HEK293 (cell line): ENCODE results near the gene PPIA.
"Not testable (repeated sequence)": the region's sequence is repeated elsewhere in the genome, so short reads cannot be mapped to it uniquely, and the experiment has no call there.

ENCODE experiments used
- CTCF ChIA-PET: fragments of 350-600 bp; formaldehyde crosslinking; extraction: SDS; loops from one replicate; lab custom pipeline; 2021; ENCODE audit warnings: antibody characterized with exemption; lab: Yijun Ruan, JAX
- POLR2A ChIA-PET: fragments of 300-600 bp; formaldehyde crosslinking; extraction: SDS; loops from one replicate; lab custom pipeline; 2020; ENCODE audit warnings: antibody characterized with exemption, inconsistent platforms; lab: Yijun Ruan, JAX
- H3K27ac ChIP-seq: fragments of 200-500 bp; sonication (Bioruptor generic); 2 replicates; pipeline ENCODE4 v1.5.1; 2014; ENCODE audit warnings: low read depth, low read length, control low read depth, inconsistent platforms; ENCODE audit errors: extremely low read depth
- H3K36me3 ChIP-seq, 2 experiments: fragments of 200-500 bp in 1 of 2; sonication (Bioruptor generic) in 1 of 2; 1 replicate in 1 of 2; 2 replicates in 1 of 2; pipeline ENCODE4 v1.5.1; 2014 to 2017; ENCODE audit warnings: inconsistent platforms in 2 of 2, low read length in 2 of 2; ENCODE audit not compliant: control insufficient read depth in 2 of 2, insufficient read depth in 1 of 2
- H3K4me1 ChIP-seq: fragments of 200-500 bp; sonication (Bioruptor generic); 2 replicates; pipeline ENCODE4 v1.5.1; 2014; ENCODE audit warnings: mild to moderate bottlenecking, low read length, inconsistent platforms; ENCODE audit not compliant: control insufficient read depth, insufficient read depth
- H3K4me3 ChIP-seq: 2 replicates; pipeline ENCODE4 v1.5.1; 2011; ENCODE audit warnings: low read depth, mild to moderate bottlenecking, control low read depth, low read length, moderate library complexity
- H3K9me3 ChIP-seq: fragments of 200-500 bp; sonication (Bioruptor generic); 2 replicates; pipeline ENCODE4 v1.5.1; 2014; ENCODE audit warnings: low read depth, low read length, inconsistent platforms; ENCODE audit not compliant: control insufficient read depth, insufficient read depth
- CTCF ChIP-seq: fragments of 450-650 bp; formaldehyde crosslinking; IDR thresholded peaks from 2 replicates; pipeline ENCODE4 v1.5.1; 2016; ENCODE audit warnings: missing biosample characterization, missing genetic modification characterization
- KLF8 ChIP-seq: fragments of 450-650 bp; formaldehyde crosslinking; IDR thresholded peaks from 2 replicates; pipeline ENCODE4 v1.5.1; 2016; ENCODE audit warnings: missing biosample characterization, missing genetic modification characterization
- OSR2 ChIP-seq: fragments of 450-650 bp; formaldehyde crosslinking; IDR thresholded peaks from 2 replicates; pipeline ENCODE4 v1.5.1; 2016; ENCODE audit warnings: missing biosample characterization, missing genetic modification characterization
- SCRT2 ChIP-seq: fragments of 450-650 bp; formaldehyde crosslinking; IDR thresholded peaks from 2 replicates; pipeline ENCODE4 v1.5.1; 2016; ENCODE audit warnings: missing biosample characterization, missing genetic modification characterization
- TRIM28 ChIP-seq: IDR thresholded peaks from 2 replicates; pipeline ENCODE4 v1.6.1; 2011; ENCODE audit warnings: low read length, control low read depth, borderline replicate concordance
- ZBTB17 ChIP-seq: fragments of 450-650 bp; formaldehyde crosslinking; IDR thresholded peaks from 2 replicates; pipeline ENCODE4 v1.5.1; 2016; ENCODE audit warnings: missing biosample characterization, missing genetic modification characterization
- ZBTB20 ChIP-seq: fragments of 450-650 bp; formaldehyde crosslinking; IDR thresholded peaks from 2 replicates; pipeline ENCODE4 v1.5.1; 2016; ENCODE audit warnings: missing biosample characterization, missing genetic modification characterization
- ZIC2 ChIP-seq: fragments of 450-650 bp; formaldehyde crosslinking; IDR thresholded peaks from 2 replicates; pipeline ENCODE4 v1.5.1; 2016; ENCODE audit warnings: missing biosample characterization, missing genetic modification characterization
- ZNF114 ChIP-seq: fragments of 450-650 bp; formaldehyde crosslinking; IDR thresholded peaks from 2 replicates; pipeline ENCODE4 v1.5.0; 2017; ENCODE audit warnings: missing biosample characterization, missing genetic modification characterization
- ZNF121 ChIP-seq: fragments of 450-650 bp; formaldehyde crosslinking; IDR thresholded peaks from 2 replicates; pipeline ENCODE4 v1.5.1; 2016; ENCODE audit warnings: missing biosample characterization, missing genetic modification characterization
- ZNF274 ChIP-seq, 2 experiments: fragments of 200-500 bp in 1 of 2; fragments of 450-650 bp in 1 of 2; sonication (Bioruptor generic) in 1 of 2; formaldehyde crosslinking in 1 of 2; IDR thresholded peaks; 2 replicates each; pipeline versions ENCODE4 v1.5.1 to v1.6.1; 2014 to 2016; ENCODE audit warnings: borderline replicate concordance in 1 of 2, inconsistent platforms in 1 of 2, low read length in 1 of 2, missing biosample characterization in 1 of 2, missing genetic modification characterization in 1 of 2
- ZNF324 ChIP-seq: fragments of 450-650 bp; formaldehyde crosslinking; IDR thresholded peaks from 2 replicates; pipeline ENCODE4 v1.5.1; 2016; ENCODE audit warnings: missing biosample characterization, missing genetic modification characterization
- ZNF37A ChIP-seq: fragments of 450-650 bp; IDR thresholded peaks from 2 replicates; pipeline ENCODE4 v1.5.1; 2018; ENCODE audit warnings: missing biosample characterization, missing genetic modification characterization
- ZNF404 ChIP-seq: fragments of 450-650 bp; formaldehyde crosslinking; IDR thresholded peaks from 2 replicates; pipeline ENCODE4 v1.5.1; 2017; ENCODE audit warnings: missing biosample characterization, missing genetic modification characterization
- ZNF433 ChIP-seq: fragments of 450-650 bp; formaldehyde crosslinking; IDR thresholded peaks from 2 replicates; pipeline ENCODE4 v1.5.1; 2016; ENCODE audit warnings: missing biosample characterization, missing genetic modification characterization, low read depth
- ZNF555 ChIP-seq: fragments of 450-650 bp; formaldehyde crosslinking; conservative IDR thresholded peaks from 2 replicates; pipeline ENCODE4 v1.5.1; 2017; ENCODE audit warnings: missing biosample characterization, mild to moderate bottlenecking, missing genetic modification characterization, inconsistent platforms
- ZNF571 ChIP-seq: fragments of 450-650 bp; formaldehyde crosslinking; IDR thresholded peaks from 2 replicates; pipeline ENCODE4 v1.5.0; 2017; ENCODE audit warnings: missing biosample characterization, missing genetic modification characterization
- ZNF585B ChIP-seq: fragments of 450-650 bp; formaldehyde crosslinking; IDR thresholded peaks from 2 replicates; pipeline ENCODE4 v1.5.1; 2016; ENCODE audit warnings: missing biosample characterization, missing genetic modification characterization
- ZNF660 ChIP-seq: fragments of 450-650 bp; IDR thresholded peaks from 2 replicates; pipeline ENCODE4 v1.5.1; 2018; ENCODE audit warnings: missing biosample characterization, mild to moderate bottlenecking, missing genetic modification characterization
- ZNF707 ChIP-seq: fragments of 450-650 bp; formaldehyde crosslinking; IDR thresholded peaks from 2 replicates; pipeline ENCODE4 v1.5.1; 2016; ENCODE audit warnings: missing biosample characterization, missing genetic modification characterization
- TF ChIP-seq, protein P1 (sequence below): fragments of 450-650 bp; IDR thresholded peaks from 2 replicates; pipeline ENCODE4 v1.5.1; 2018; ENCODE audit warnings: missing biosample characterization, missing genetic modification characterization
- TF ChIP-seq, protein P2 (sequence below): fragments of 450-650 bp; formaldehyde crosslinking; IDR thresholded peaks from 2 replicates; pipeline ENCODE4 v1.5.1; 2016; ENCODE audit warnings: missing biosample characterization, missing genetic modification characterization

The PPIA gene

DNA sequence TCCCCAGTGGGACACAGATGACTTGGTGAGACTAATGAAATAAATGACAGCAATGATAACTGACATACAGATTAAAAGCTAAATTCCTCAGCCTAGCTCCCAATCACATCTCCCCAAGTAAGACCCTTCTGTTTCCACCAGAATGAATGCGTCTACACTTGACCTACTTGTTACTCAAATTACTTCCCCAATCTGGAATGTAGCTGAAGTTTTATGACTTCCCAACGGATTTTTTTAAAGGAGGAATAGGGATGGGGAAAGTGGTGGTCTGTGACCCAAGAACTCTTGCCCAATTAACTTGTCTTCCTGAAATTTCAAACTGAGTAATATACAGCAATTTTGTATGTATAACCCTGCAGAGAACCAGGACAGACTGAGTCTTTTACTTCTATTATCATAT lies 42.3 kb downstream of the PPIA start (continued):
- TF ChIP-seq, protein P1, sequence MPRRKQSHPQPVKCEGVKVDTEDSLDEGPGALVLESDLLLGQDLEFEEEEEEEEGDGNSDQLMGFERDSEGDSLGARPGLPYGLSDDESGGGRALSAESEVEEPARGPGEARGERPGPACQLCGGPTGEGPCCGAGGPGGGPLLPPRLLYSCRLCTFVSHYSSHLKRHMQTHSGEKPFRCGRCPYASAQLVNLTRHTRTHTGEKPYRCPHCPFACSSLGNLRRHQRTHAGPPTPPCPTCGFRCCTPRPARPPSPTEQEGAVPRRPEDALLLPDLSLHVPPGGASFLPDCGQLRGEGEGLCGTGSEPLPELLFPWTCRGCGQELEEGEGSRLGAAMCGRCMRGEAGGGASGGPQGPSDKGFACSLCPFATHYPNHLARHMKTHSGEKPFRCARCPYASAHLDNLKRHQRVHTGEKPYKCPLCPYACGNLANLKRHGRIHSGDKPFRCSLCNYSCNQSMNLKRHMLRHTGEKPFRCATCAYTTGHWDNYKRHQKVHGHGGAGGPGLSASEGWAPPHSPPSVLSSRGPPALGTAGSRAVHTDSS (tag by site-specific recombination), result no peak

- POLR2A ChIA-PET, H3K9me3 ChIP-seq, H3K4me1 ChIP-seq, H3K4me3 ChIP-seq, H3K27ac ChIP-seq: not testable (repeated sequence)
- H3K36me3 ChIP-seq, result peaks cover 33 to 35% of the 10 kb centered on the region in 2 experiments; a peak in 2 of 3 replicates
- CTCF ChIA-PET, result interaction anchor here (0.6 to 0.9 kb wide), 2 partner anchors 11 to 337 kb away, joined by 3 to 4 read pairs; no protein-coding TSS in a partner anchor
Measured at GRCh38 chr7:44842675-44843074, 46.2 kb downstream of the PPIA start.

DNA sequence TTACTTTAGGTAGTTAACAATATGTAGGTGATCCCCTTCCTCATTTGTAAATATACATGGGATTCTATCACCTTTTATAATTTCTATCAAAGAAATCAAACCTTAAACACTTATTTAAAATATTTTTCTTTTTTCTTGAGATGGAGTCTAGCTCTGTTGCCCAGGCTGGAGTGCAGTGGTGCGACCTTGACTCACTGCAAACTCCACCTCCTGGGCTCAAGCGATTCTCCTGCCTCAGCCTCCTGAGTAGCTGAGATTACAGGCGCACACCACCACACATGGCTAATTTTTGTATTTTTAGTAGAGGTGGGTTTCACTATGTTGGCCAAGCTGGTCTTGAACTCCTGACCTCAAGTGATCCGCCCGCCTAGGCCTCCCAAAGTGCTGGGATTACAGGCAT lies 47.0 kb downstream of the PPIA start:
- CTCF ChIA-PET, result interaction anchor here (0.6 to 0.9 kb wide), 2 partner anchors 11 to 336 kb away, joined by 3 to 4 read pairs; no protein-coding TSS in a partner anchor
- H3K27ac ChIP-seq, result not testable (repeated sequence)
- peak; percentile 84 for TF ChIP-seq ZNF121 (tag by site-specific recombination)
- TF ChIP-seq, all 188 proteins: peak for 1; not testable (repeated sequence) for 187
- H3K4me3 ChIP-seq, H3K4me1 ChIP-seq, H3K9me3 ChIP-seq: not testable (repeated sequence)
- POLR2A ChIA-PET, result interaction anchor here (1.1 kb wide), 1 partner anchor 261 kb away, joined by 3 read pairs; the partner anchor contains the start of gene TMED4
- H3K36me3 ChIP-seq, result peaks cover 26 to 33% of the 10 kb centered on the region in 2 experiments; a peak in 2 of 3 replicates

DNA sequence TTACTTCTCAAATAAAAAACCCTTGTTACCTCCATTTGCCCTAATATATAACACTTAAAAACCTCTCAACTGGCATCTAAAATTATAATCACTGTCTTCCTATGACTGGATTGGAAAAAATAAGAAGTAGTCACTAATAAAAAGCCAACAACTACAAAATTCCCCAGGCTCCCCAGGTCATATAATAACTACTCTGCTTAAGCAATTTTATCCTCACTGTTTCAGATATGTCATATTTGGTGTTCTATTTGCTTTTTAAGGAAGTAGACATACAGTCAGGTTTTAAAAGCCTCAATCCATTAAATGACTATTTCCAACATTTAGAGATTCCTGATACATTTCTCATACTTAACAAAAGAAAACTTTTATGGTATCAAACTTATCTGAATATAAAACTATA lies 49.0 kb downstream of the PPIA start:
- no peaks in the 10 kb centered on the region for H3K9me3 ChIP-seq
- H3K4me3 ChIP-seq, result peak overlapping the region; percentile 77
- TF ChIP-seq ZNF433 (tag by site-specific recombination) (no peak), OSR2 (tag by site-specific recombination) (no peak), ZNF571 (no peak), ZNF585B (tag by site-specific recombination) (no peak), KLF8 (tag by site-specific recombination) (no peak), ZNF660 (tag by site-specific recombination) (no peak), CTCF (tag by site-specific recombination) (no peak), ZIC2 (tag by site-specific recombination) (no peak), ZNF37A (tag by site-specific recombination) (no peak), SCRT2 (tag by site-specific recombination) (no peak), ZNF555 (tag by site-specific recombination) (no peak), ZBTB20 (no peak), ZNF114 (tag by site-specific recombination) (no peak), ZNF707 (no peak), ZNF324 (tag by site-specific recombination) (no peak), ZNF274 (IDR thresholded peaks at IDR 0.05; ENCODE audit: low read length) (no peak), ZNF274 (tag by site-specific recombination; IDR thresholded peaks at IDR 0.05; ENCODE audit: borderline replicate concordance) (no peak), ZBTB17 (no peak), ZNF404 (tag by site-specific recombination) (no peak), TRIM28 (no peak)
- TF ChIP-seq, protein P2, sequence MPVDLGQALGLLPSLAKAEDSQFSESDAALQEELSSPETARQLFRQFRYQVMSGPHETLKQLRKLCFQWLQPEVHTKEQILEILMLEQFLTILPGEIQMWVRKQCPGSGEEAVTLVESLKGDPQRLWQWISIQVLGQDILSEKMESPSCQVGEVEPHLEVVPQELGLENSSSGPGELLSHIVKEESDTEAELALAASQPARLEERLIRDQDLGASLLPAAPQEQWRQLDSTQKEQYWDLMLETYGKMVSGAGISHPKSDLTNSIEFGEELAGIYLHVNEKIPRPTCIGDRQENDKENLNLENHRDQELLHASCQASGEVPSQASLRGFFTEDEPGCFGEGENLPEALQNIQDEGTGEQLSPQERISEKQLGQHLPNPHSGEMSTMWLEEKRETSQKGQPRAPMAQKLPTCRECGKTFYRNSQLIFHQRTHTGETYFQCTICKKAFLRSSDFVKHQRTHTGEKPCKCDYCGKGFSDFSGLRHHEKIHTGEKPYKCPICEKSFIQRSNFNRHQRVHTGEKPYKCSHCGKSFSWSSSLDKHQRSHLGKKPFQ (tag by site-specific recombination), result no peak
- H3K27ac ChIP-seq, result no peak overlapping the region
- peaks cover 13 to 22% of the 10 kb centered on the region in 2 experiments; a peak in 2 of 3 replicates for H3K36me3 ChIP-seq
- peaks cover 12% of the 10 kb centered on the region for H3K4me1 ChIP-seq
- ChIA-PET CTCF (interaction anchor here (1.2 to 1.4 kb wide), 2 partner anchors 10 to 15 kb away, joined by 6 to 8 read pairs; no protein-coding TSS in a partner anchor), POLR2A (no interaction called here)
